ENCODE data around the gene C1R.

DNA sequence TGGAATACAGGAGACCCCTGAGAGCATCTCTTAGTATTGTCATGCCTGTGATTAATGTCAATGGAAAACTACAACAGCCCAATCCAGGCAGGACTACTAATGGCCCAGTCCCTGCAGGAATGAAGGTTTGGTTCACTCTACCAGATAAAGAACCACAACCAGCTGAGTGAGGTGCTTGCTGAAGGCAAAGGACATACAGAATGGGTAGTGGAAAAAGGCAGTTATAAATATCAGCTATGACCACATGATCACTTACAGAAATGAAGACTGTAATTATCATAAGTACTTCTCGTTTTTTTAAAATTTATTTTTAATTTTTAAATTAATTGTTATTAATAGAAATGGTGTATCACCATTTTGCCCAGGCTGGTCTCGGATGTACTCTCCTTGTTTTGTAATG lies 56.8 kb downstream of the C1R start:
- TF ChIP-seq POLR2AphosphoS5 (IDR thresholded peaks at IDR 0.05; ENCODE audit: low read depth, low read length) (no peak), POLR2A (IDR thresholded peaks at IDR 0.05; ENCODE audit: low read depth, low read length) (no peak), TAF1 (IDR thresholded peaks at IDR 0.05; ENCODE audit: low read depth, low read length) (no peak)
